Activated CD4-positive, alpha-beta T cell treated with anti-CD3 and anti-CD28 coated beads for 48 hours (primary cell): ENCODE data around the gene ZNF236.
"Not testable (repeated sequence)": the region's sequence is repeated elsewhere in the genome, so short reads cannot be mapped to it uniquely, and the experiment has no call there.

ENCODE experiments used
- DNase-seq: peaks from one replicate; pipeline ENCODE4 v3.0.0-alpha.2; 2020

Gene ZNF236

GRCh38 chr18:76953583-76954233 lies 131.4 kb downstream of the ZNF236 start:
- DNase-seq, result no peak

- no peak for DNase-seq
These were observed 133.3 kb downstream of the ZNF236 start for GRCh38 chr18:76955524-76956170.

- DNase-seq, result no peak
These were observed 134.3 kb downstream of the ZNF236 start for GRCh38 chr18:76956648-76957047.

- no peak for DNase-seq
These were observed 135.3 kb downstream of the ZNF236 start for GRCh38 chr18:76957384-76958355.

- no peak for DNase-seq
These were observed 136.5 kb downstream of the ZNF236 start for GRCh38 chr18:76958692-76959341.

GRCh38 chr18:76959605-76960004 lies 137.2 kb downstream of the ZNF236 start:
- DNase-seq, result no peak

GRCh38 chr18:76960528-76961035 lies 138.2 kb downstream of the ZNF236 start:
- DNase-seq, result no peak

- DNase-seq, result no peak
These were observed 140.5 kb downstream of the ZNF236 start for GRCh38 chr18:76962851-76963250.

- DNase-seq, result no peak
These were observed 141.6 kb downstream of the ZNF236 start for GRCh38 chr18:76963936-76964335.

- not testable (repeated sequence) for DNase-seq
These were observed 143.3 kb downstream of the ZNF236 start for GRCh38 chr18:76965555-76966151.

- not testable (repeated sequence) for DNase-seq
These were observed 144.9 kb downstream of the ZNF236 start for GRCh38 chr18:76967299-76967698.

- no peak for DNase-seq
These were observed 145.5 kb downstream of the ZNF236 start for GRCh38 chr18:76967721-76968472.

GRCh38 chr18:76970770-76971559 lies 148.6 kb downstream of the ZNF236 start:
- DNase-seq, result no peak

GRCh38 chr18:76972241-76972640 lies 149.9 kb downstream of the ZNF236 start:
- DNase-seq, result no peak

- DNase-seq, result no peak
These were observed 150.6 kb downstream of the ZNF236 start for GRCh38 chr18:76972846-76973519.

- no peak for DNase-seq
These were observed 151.3 kb downstream of the ZNF236 start for GRCh38 chr18:76973520-76974266.

GRCh38 chr18:76974386-76974785 lies 152.0 kb downstream of the ZNF236 start:
- no peak for DNase-seq

GRCh38 chr18:76975577-76976110 lies 153.3 kb downstream of the ZNF236 start:
- no peak for DNase-seq

GRCh38 chr18:76977108-76977621 lies 154.8 kb downstream of the ZNF236 start:
- no peak for DNase-seq
